K562 (cell line): ENCODE data around the gene SCAPER. TPM values are rescaled to one million over a fixed set of nuclear protein-coding genes. Genes with fewer than 3 reads are reported as not detected.

Experiments
- GTF2E2 ChIP-seq: fragments of 200-800 bp; sonication (Bioruptor generic); IDR thresholded peaks from 2 replicates; pipeline ENCODE4 v1.6.1; 2016; ENCODE audit warnings: missing genetic modification characterization, missing compliant biosample characterization
- HES1 ChIP-seq: fragments of 450-650 bp; IDR thresholded peaks from 2 replicates; pipeline ENCODE4 v1.6.1; 2016; ENCODE audit warnings: low read depth, mild to moderate bottlenecking, moderate library complexity
- PATZ1 ChIP-seq: fragments of 250-450 bp; sonication (Bioruptor Pico); IDR thresholded peaks from 2 replicates; pipeline ENCODE4 v1.5.0; 2020; ENCODE audit warnings: mild to moderate bottlenecking, borderline replicate concordance
- POLR2A ChIP-seq: fragments of 450-650 bp; conservative IDR thresholded peaks from 2 replicates; pipeline ENCODE4 v1.6.1; 2016
- POLR3A ChIP-seq: IDR thresholded peaks from 2 replicates; pipeline ENCODE4 v1.6.1; 2011; ENCODE audit warnings: borderline replicate concordance, mild to moderate bottlenecking, moderate library complexity; ENCODE audit not compliant: insufficient read length, insufficient read depth; ENCODE audit errors: extremely low read depth
- RBBP5 ChIP-seq: fragments of 200-600 bp; sonication (generic); IDR thresholded peaks from 2 replicates; pipeline ENCODE4 v1.6.1; 2012; ENCODE audit warnings: borderline replicate concordance, mild to moderate bottlenecking, low read length, control low read depth, inconsistent platforms; ENCODE audit not compliant: insufficient read depth, poor library complexity, severe bottlenecking
- SFPQ ChIP-seq: fragments of 200-400 bp; formaldehyde crosslinking; IDR thresholded peaks from 2 replicates; pipeline ENCODE4 v1.6.1; 2017; ENCODE audit warnings: mild to moderate bottlenecking, low read depth, low read length, moderate library complexity
- polyA plus RNA-seq, 8 experiments: library from polyadenylated mRNA; depleted of rRNA in 4 of 8; stranded (reverse) in 5 of 8; unstranded in 3 of 8; fragments of >200 nt; fragmentation: Nextera tagmentation in 2 of 8; fragmentation: Illumina TruSeq in 1 of 8; extraction: Ambion mirVana in 2 of 8; extraction: Trizol in 1 of 8; gene quantifications; 2 replicates each; pipeline versions ENCODE4 v1.2.1 to v1.2.3, GENCODE V29; 2011 to 2014; ENCODE audit warnings: inconsistent platforms in 1 of 8, missing spikeins in 1 of 8
- total RNA-seq, 7 experiments: library from RNA; depleted of rRNA in 6 of 7; stranded (reverse); fragments of >200 nt in 6 of 7; fragmentation: Illumina TruSeq in 2 of 7; extraction: Trizol in 2 of 7; gene quantifications; 2 replicates each; pipeline versions ENCODE4 v1.2.1 to v1.2.3, GENCODE V29; 2011 to 2021; ENCODE audit warnings: low replicate concordance in 1 of 7

Gene SCAPER
- total and polyA plus RNA-seq, 9 of the 15 experiments (the other 6 are each of a cell fraction or from before 2014, with no cell fraction given): 1.3 to 5.7 (median 3.2) TPM

GRCh38 chr15:76514282-76514681 lies 390.9 kb downstream of the SCAPER start (continued):
- TF ChIP-seq HES1: no peak
- no peak for TF ChIP-seq POLR2A
- TF ChIP-seq GTF2E2 (tag): no peak
- TF ChIP-seq PATZ1 (CRISPR knock-in tag): no peak
- TF ChIP-seq RBBP5: no peak
- TF ChIP-seq SFPQ: no peak
- no peak for TF ChIP-seq POLR3A
